IMR-90 (cell line): ENCODE measurements around the gene GHR. TPM values are rescaled to one million over a fixed set of nuclear protein-coding genes. Genes with fewer than 3 reads are reported as not detected.
A peak's percentile ranks its signal among the peaks of the same experiment; 100 is the strongest.

ENCODE experiments used
- ATAC-seq: fragments of 200-7000 bp; cut with Tn5 transposase; 2 replicates; pipeline ENCODE4 v1.9.1; 2020; ENCODE audit warnings: low read depth, mild to moderate bottlenecking, moderate library complexity
- BruUV-seq: library from RNA; stranded (reverse); fragments of 400-500 nt; replicated peaks from 2 replicates; lab custom pipeline; 2021; lab: Mats Ljungman, UMichigan
- CTCF ChIA-PET: fragments of 300-600 bp; formaldehyde crosslinking; extraction: SDS; loops from one replicate; lab custom pipeline; 2021; ENCODE audit warnings: antibody characterized with exemption; lab: Yijun Ruan, JAX
- POLR2A ChIA-PET: fragments of 300-600 bp; sonication (Branson Sonifier 250); formaldehyde crosslinking; loops from one replicate; lab custom pipeline; 2022; ENCODE audit warnings: antibody characterized with exemption; ENCODE audit not compliant: unreplicated experiment; lab: Charles Lee
- DNase-seq: peaks from one replicate; pipeline ENCODE4 v3.0.0; 2013
- H2AFZ ChIP-seq: replicated peaks from 2 replicates; pipeline ENCODE3; 2013; ENCODE audit warnings: low read length, mild to moderate bottlenecking; ENCODE audit not compliant: poor library complexity
- H2AK5ac ChIP-seq: 2 replicates; pipeline ENCODE4 v1.6.1; 2013; ENCODE audit warnings: low read depth, low read length, inconsistent platforms
- H2AK9ac ChIP-seq: replicated peaks from 2 replicates; pipeline ENCODE3; 2013; ENCODE audit warnings: mild to moderate bottlenecking, low read depth, low read length, moderate library complexity; ENCODE audit not compliant: poor library complexity
- H2BK120ac ChIP-seq: 2 replicates; pipeline ENCODE4 v1.6.1; 2013; ENCODE audit warnings: low read depth, low read length, inconsistent platforms
- H2BK15ac ChIP-seq: 3 replicates; pipeline ENCODE4 v1.6.1; 2013; ENCODE audit warnings: low read depth, low read length, inconsistent platforms
- H2BK20ac ChIP-seq: 2 replicates; pipeline ENCODE4 v1.6.1; 2013; ENCODE audit warnings: low read depth, mild to moderate bottlenecking, inconsistent platforms, low read length, moderate library complexity
- H2BK5ac ChIP-seq: 2 replicates; pipeline ENCODE4 v1.6.1; 2013; ENCODE audit warnings: mild to moderate bottlenecking, low read depth, low read length, inconsistent platforms; ENCODE audit not compliant: poor library complexity, severe bottlenecking
- H3K14ac ChIP-seq: replicated peaks from 2 replicates; pipeline ENCODE4 v1.6.1; 2013; ENCODE audit warnings: low read depth, low read length, inconsistent platforms
- H3K18ac ChIP-seq: 2 replicates; pipeline ENCODE4 v1.6.1; 2013; ENCODE audit warnings: low read depth, low read length, control low read depth
- H3K23ac ChIP-seq: 2 replicates; pipeline ENCODE4 v1.6.1; 2013; ENCODE audit warnings: low read depth, low read length, inconsistent platforms
- H3K27ac ChIP-seq: 2 replicates; pipeline ENCODE4 v1.5.1; 2013; ENCODE audit warnings: mild to moderate bottlenecking, control low read depth, low read length; ENCODE audit not compliant: insufficient read depth
- H3K27me3 ChIP-seq: 2 replicates; pipeline ENCODE4 v1.6.1; 2013; ENCODE audit warnings: low read length; ENCODE audit not compliant: control insufficient read depth, insufficient read depth
- H3K36me3 ChIP-seq: 2 replicates; pipeline ENCODE4 v1.6.1; 2013; ENCODE audit warnings: low read length, mixed read lengths; ENCODE audit not compliant: control insufficient read depth, insufficient read depth
- H3K4ac ChIP-seq: 2 replicates; pipeline ENCODE4 v1.6.1; 2013; ENCODE audit warnings: low read depth, low read length, inconsistent platforms
- H3K4me1 ChIP-seq: 2 replicates; pipeline ENCODE4 v1.6.1; 2013; ENCODE audit warnings: low read length, mixed read lengths; ENCODE audit not compliant: control insufficient read depth, insufficient read depth
- H3K4me2 ChIP-seq: 2 replicates; pipeline ENCODE4 v1.6.1; 2013; ENCODE audit warnings: low read depth, mild to moderate bottlenecking, control low read depth, low read length, moderate library complexity
- H3K4me3 ChIP-seq: 2 replicates; pipeline ENCODE4 v1.5.1; 2013; ENCODE audit warnings: low read depth, mild to moderate bottlenecking, control low read depth, low read length, moderate library complexity; ENCODE audit not compliant: insufficient read depth
- H3K56ac ChIP-seq: 2 replicates; pipeline ENCODE4 v1.6.1; 2013; ENCODE audit warnings: low read length, inconsistent platforms; ENCODE audit not compliant: insufficient read depth; ENCODE audit errors: extremely low read depth
- H3K79me1 ChIP-seq, 2 experiments: 2 replicates each; pipeline ENCODE4 v1.6.1; 2013; ENCODE audit warnings: low read length in 2 of 2, inconsistent platforms in 1 of 2, low read depth in 1 of 2
- H3K9ac ChIP-seq: 2 replicates; pipeline ENCODE4 v1.6.1; 2013; ENCODE audit warnings: low read depth, low read length, control low read depth
- H3K9me1 ChIP-seq: 2 replicates; pipeline ENCODE4 v1.6.1; 2013; ENCODE audit warnings: low read length, inconsistent platforms; ENCODE audit not compliant: insufficient read depth
- H3K9me3 ChIP-seq: 2 replicates; pipeline ENCODE4 v1.6.1; 2013; ENCODE audit warnings: low read length; ENCODE audit not compliant: control insufficient read depth, insufficient read depth
- H4K20me1 ChIP-seq: 2 replicates; pipeline ENCODE4 v1.6.1; 2013; ENCODE audit warnings: low read length, inconsistent platforms; ENCODE audit not compliant: insufficient read depth
- H4K5ac ChIP-seq: 2 replicates; pipeline ENCODE4 v1.6.1; 2013; ENCODE audit warnings: mild to moderate bottlenecking, low read depth, low read length, control low read depth
- H4K8ac ChIP-seq, 2 experiments: 2 replicates each; pipeline ENCODE4 v1.6.1; 2013; ENCODE audit warnings: low read depth in 2 of 2, low read length in 2 of 2, control low read depth in 1 of 2, inconsistent platforms in 1 of 2
- H4K91ac ChIP-seq: 2 replicates; pipeline ENCODE4 v1.6.1; 2013; ENCODE audit warnings: low read depth, low read length, inconsistent platforms; ENCODE audit not compliant: insufficient read depth
- CEBPB ChIP-seq: IDR thresholded peaks from 2 replicates; pipeline ENCODE4 v1.6.1; 2012; ENCODE audit warnings: low read depth, low read length, improper control_type of control experiment
- USF2 ChIP-seq: fragments of 150-350 bp; IDR thresholded peaks from 2 replicates; pipeline ENCODE4 v1.6.1; 2017; ENCODE audit warnings: mild to moderate bottlenecking, antibody characterized with exemption, low read length, low read depth
- WGBS, 2 experiments: methylation state at CpG; one replicate each; pipeline versions ENCODE4 v1.1.5 to v1.1.7; 2013; ENCODE audit warnings: missing lambda C conversion rate in 2 of 2; ENCODE audit not compliant: insufficient read length in 1 of 2; ENCODE audit errors: extremely low coverage in 2 of 2; 5-methylcytosine and 5-hydroxymethylcytosine counted together
- dilution Hi-C: fragments of 300-500 bp; cut with HindIII; formaldehyde crosslinking; loops from one replicate; pipeline ENCODE4 v1.14.3; 2018; ENCODE audit warnings: low sequenced_read_pairs; ENCODE audit not compliant: unreplicated experiment
- in situ Hi-C: fragments of 300-500 bp; cut with MboI; formaldehyde crosslinking; loops from 3 replicates; pipeline ENCODE4 v1.14.3; 2019; ENCODE audit warnings: low sequenced_read_pairs, inconsistent platforms, mixed read lengths
- intact Hi-C: fragments of 100-400 bp; cut with micrococcal nuclease; formaldehyde crosslinking; loops from 2 replicates; pipeline ENCODE4 v1.10.0; 2022
- polyA plus RNA-seq, 3 experiments: library from polyadenylated mRNA; depleted of rRNA; stranded (reverse); fragments of >200 nt; gene quantifications; 2 replicates each; pipeline ENCODE4 v1.2.3, GENCODE V29; 2012; ENCODE audit warnings: low replicate concordance in 1 of 3
- total RNA-seq: library from RNA; depleted of rRNA; stranded (reverse); fragments of >200 nt; gene quantifications from 2 replicates; pipeline ENCODE4 v1.2.3, GENCODE V29; 2012

Gene GHR
- total and polyA plus RNA-seq, 2 of the 4 experiments (the other 2 are of a cell fraction) = 0.36 to 1.1 TPM

GRCh38 chr5:42638972-42639371 lies 215.7 kb downstream of the GHR start:
- no peak overlapping the region for H3K56ac ChIP-seq
- no peak overlapping the region for H2AFZ ChIP-seq
- intact Hi-C loops (no loop called here), dilution Hi-C loops (no loop called here), in situ Hi-C loops (no loop called here)
- BruUV-seq = no TSS peak
- no peak overlapping the region for H2BK20ac ChIP-seq
- ATAC-seq = no peak
- no peaks in the 10 kb centered on the region for H3K36me3 ChIP-seq
- H4K91ac ChIP-seq = no peak overlapping the region
- H3K4ac ChIP-seq = no peak overlapping the region
- H2AK9ac ChIP-seq = no peak overlapping the region
- WGBS, 2 experiments = no CpG with 5 or more reads among the region's 3 CpGs
- H3K4me1 ChIP-seq = no peaks in the 10 kb centered on the region
- ChIA-PET POLR2A (no interaction called here), CTCF (no interaction called here)
- DNase-seq = no peak
- H3K9me1 ChIP-seq = no peaks in the 10 kb centered on the region
- no peaks in the 10 kb centered on the region for H3K9me3 ChIP-seq
- no peak overlapping the region for H2AK5ac ChIP-seq
- H3K4me3 ChIP-seq = no peak overlapping the region
- no peak overlapping the region for H2BK15ac ChIP-seq
- H4K5ac ChIP-seq = no peak overlapping the region
- H3K9ac ChIP-seq = no peak overlapping the region
- no peak overlapping the region for H3K27ac ChIP-seq
- no peaks in the 10 kb centered on the region for H3K79me1 ChIP-seq
- H3K18ac ChIP-seq = no peak overlapping the region
- no peaks in the 10 kb centered on the region for H4K20me1 ChIP-seq
- H3K4me2 ChIP-seq = no peak overlapping the region
- H2BK120ac ChIP-seq = no peak overlapping the region
- no peak overlapping the region for H4K8ac ChIP-seq
- no peak overlapping the region for H3K14ac ChIP-seq
- H3K23ac ChIP-seq = no peak overlapping the region
- TF ChIP-seq CEBPB (0 out of 2 replicates have a peak, but pooled peaks have one; percentile 13), USF2 (no peak)
- H3K27me3 ChIP-seq = no peaks in the 10 kb centered on the region
- H2BK5ac ChIP-seq = no peak overlapping the region
